ENCODE measurements around the gene AGAP2. TPM values are rescaled to one million over a fixed set of nuclear protein-coding genes. Genes with fewer than 3 reads are reported as not detected.

Gene AGAP2
- total RNA-seq, 1 experiment from 2014 or later, result 0.57 TPM

DNA sequence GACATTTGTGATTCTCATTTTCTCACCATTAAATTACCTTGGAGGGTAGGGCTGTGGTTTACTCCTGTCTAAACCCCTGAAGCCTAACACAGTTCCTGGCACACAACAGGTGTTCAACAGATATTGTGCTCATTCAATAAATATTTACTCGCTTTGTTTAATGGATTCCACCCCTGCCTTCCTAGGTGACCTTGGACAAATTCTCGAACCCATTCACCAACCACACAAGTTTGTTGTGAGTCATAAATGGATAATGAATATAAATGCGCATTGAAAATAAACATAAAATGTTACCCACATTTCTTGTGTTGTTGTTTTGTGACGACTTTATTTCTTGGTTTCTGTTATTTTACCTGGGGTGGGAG lies 43.7 kb upstream of the AGAP2 start:
- intact Hi-C loops (cut with micrococcal nuclease; ENCODE audit: unreplicated experiment), result no loop called here
- Mint-ChIP-seq H3K4me1 (ENCODE audit: low read depth, unreplicated experiment) (no peaks in the 10 kb centered on the region), H3K27ac (ENCODE audit: unreplicated experiment) (no peak overlapping the region)

GRCh38 chr12:57781801-57782200 lies 43.3 kb upstream of the AGAP2 start:
- no peaks in the 10 kb centered on the region for H3K27me3 Mint-ChIP-seq (ENCODE audit: unreplicated experiment)
- no peak overlapping the region for H3K4me3 Mint-ChIP-seq (ENCODE audit: low read depth, unreplicated experiment)
- no peaks in the 10 kb centered on the region for H3K4me1 Mint-ChIP-seq (ENCODE audit: low read depth, unreplicated experiment)
- no peak for DNase-seq
- TF ChIP-seq, protein P1, sequence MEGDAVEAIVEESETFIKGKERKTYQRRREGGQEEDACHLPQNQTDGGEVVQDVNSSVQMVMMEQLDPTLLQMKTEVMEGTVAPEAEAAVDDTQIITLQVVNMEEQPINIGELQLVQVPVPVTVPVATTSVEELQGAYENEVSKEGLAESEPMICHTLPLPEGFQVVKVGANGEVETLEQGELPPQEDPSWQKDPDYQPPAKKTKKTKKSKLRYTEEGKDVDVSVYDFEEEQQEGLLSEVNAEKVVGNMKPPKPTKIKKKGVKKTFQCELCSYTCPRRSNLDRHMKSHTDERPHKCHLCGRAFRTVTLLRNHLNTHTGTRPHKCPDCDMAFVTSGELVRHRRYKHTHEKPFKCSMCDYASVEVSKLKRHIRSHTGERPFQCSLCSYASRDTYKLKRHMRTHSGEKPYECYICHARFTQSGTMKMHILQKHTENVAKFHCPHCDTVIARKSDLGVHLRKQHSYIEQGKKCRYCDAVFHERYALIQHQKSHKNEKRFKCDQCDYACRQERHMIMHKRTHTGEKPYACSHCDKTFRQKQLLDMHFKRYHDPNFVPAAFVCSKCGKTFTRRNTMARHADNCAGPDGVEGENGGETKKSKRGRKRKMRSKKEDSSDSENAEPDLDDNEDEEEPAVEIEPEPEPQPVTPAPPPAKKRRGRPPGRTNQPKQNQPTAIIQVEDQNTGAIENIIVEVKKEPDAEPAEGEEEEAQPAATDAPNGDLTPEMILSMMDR (IDR thresholded peaks at IDR 0.05; ENCODE audit: unreplicated experiment), result no peak
- peaks cover 18% of the 10 kb centered on the region for H3K36me3 Mint-ChIP-seq (ENCODE audit: insufficient read depth, unreplicated experiment)
- H3K27ac Mint-ChIP-seq (ENCODE audit: unreplicated experiment), result no peak overlapping the region
- no peaks in the 10 kb centered on the region for H3K9me3 Mint-ChIP-seq (ENCODE audit: low read depth, unreplicated experiment)
- intact Hi-C loops (cut with micrococcal nuclease; ENCODE audit: unreplicated experiment), result no loop called here
- BruUV-seq (replicated peaks), result no TSS peak
- CTCF ChIA-PET, result no interaction called here

More for the DNA sequence above, 43.7 kb upstream of the AGAP2 start:
- no TSS peak for BruUV-seq (replicated peaks)
- TF ChIP-seq, protein P1 (IDR thresholded peaks at IDR 0.05; ENCODE audit: unreplicated experiment), result no peak
- Mint-ChIP-seq H3K36me3 (ENCODE audit: insufficient read depth, unreplicated experiment) (peaks cover 18% of the 10 kb centered on the region), H3K27me3 (ENCODE audit: unreplicated experiment) (no peaks in the 10 kb centered on the region), H3K4me3 (ENCODE audit: low read depth, unreplicated experiment) (peak overlapping the region; percentile 100), H3K9me3 (ENCODE audit: low read depth, unreplicated experiment) (no peaks in the 10 kb centered on the region)
- CTCF ChIA-PET, result interaction anchor here (1.1 to 1.2 kb wide), 2 partner anchors 10 to 64 kb away, joined by 3 read pairs; partner anchors contain the start of genes CTDSP2, EEF1AKMT3 and METTL1
- no peak for DNase-seq

DNA sequence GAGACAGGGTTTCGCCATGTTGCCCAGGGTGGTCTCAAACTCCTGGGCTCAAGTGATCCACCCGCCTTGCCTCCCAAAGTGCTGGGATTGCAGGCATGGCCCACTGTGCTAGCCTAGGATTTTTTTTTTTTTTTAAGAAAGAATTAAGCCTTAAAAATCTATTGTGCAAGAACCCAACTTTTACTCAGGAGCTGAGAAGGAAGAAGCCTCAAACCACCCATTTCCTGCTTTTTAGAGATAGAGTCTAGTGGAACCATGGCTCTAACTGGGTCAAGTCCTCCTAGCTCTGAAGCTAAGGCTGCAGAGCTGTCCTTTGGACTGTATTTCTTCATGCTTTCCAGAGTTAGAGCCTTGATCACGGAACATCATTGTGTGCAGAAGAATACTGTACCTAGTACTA lies 42.7 kb upstream of the AGAP2 start:
- Mint-ChIP-seq H3K36me3 (ENCODE audit: insufficient read depth, unreplicated experiment) (peaks cover 18% of the 10 kb centered on the region), H3K4me1 (ENCODE audit: low read depth, unreplicated experiment) (no peaks in the 10 kb centered on the region), H3K27ac (ENCODE audit: unreplicated experiment) (no peak overlapping the region), H3K4me3 (ENCODE audit: low read depth, unreplicated experiment) (no peak overlapping the region), H3K9me3 (ENCODE audit: low read depth, unreplicated experiment) (no peaks in the 10 kb centered on the region), H3K27me3 (ENCODE audit: unreplicated experiment) (no peaks in the 10 kb centered on the region)
- DNase-seq, result no peak
- CTCF ChIA-PET, result no interaction called here
- no TSS peak for BruUV-seq (replicated peaks)
- TF ChIP-seq, protein P1 (IDR thresholded peaks at IDR 0.05; ENCODE audit: unreplicated experiment), result no peak
- intact Hi-C loops (cut with micrococcal nuclease; ENCODE audit: unreplicated experiment), result no loop called here

- BruUV-seq (replicated peaks), result no TSS peak
- Mint-ChIP-seq H3K27ac (ENCODE audit: unreplicated experiment) (no peak overlapping the region), H3K4me3 (ENCODE audit: low read depth, unreplicated experiment) (no peak overlapping the region), H3K4me1 (ENCODE audit: low read depth, unreplicated experiment) (no peaks in the 10 kb centered on the region), H3K36me3 (ENCODE audit: insufficient read depth, unreplicated experiment) (peaks cover 21% of the 10 kb centered on the region), H3K9me3 (ENCODE audit: low read depth, unreplicated experiment) (no peaks in the 10 kb centered on the region), H3K27me3 (ENCODE audit: unreplicated experiment) (no peaks in the 10 kb centered on the region)
- CTCF ChIA-PET, result no interaction called here
- TF ChIP-seq, protein P1 (IDR thresholded peaks at IDR 0.05; ENCODE audit: unreplicated experiment), result no peak
- DNase-seq, result no peak
- intact Hi-C loops (cut with micrococcal nuclease; ENCODE audit: unreplicated experiment), result no loop called here
Observed at GRCh38 chr12:57780284-57780897, 41.8 kb upstream of the AGAP2 start.
